Measurements from ENCODE around the gene RELT. TPM values are rescaled to one million over a fixed set of nuclear protein-coding genes. Genes with fewer than 3 reads are reported as not detected.

Gene RELT
- total RNA-seq, 1 experiment from 2014 or later, result 7.8 TPM

GRCh38 chr11:73414977-73415651, 38.9 kb downstream of the RELT start:
- Histone ChIP-seq H2AFZ (no peak overlapping the region), H3K9me3 (ENCODE audit: insufficient read depth, low read depth) (no peaks in the 10 kb centered on the region), H3F3A (ENCODE audit: insufficient read depth, low read depth) (peaks cover 7% of the 10 kb centered on the region; the same call in 1 of the 2 replicates), H3K27ac (no peak overlapping the region), H3K79me2 (ENCODE audit: low read depth) (no peaks in the 10 kb centered on the region), H3K4me2 (no peak overlapping the region), H3K4me1 (replicated peaks; ENCODE audit: insufficient read depth) (peaks cover 10% of the 10 kb centered on the region; the same call in 1 of the 2 replicates), H3K9me2 (ENCODE audit: insufficient read depth) (no peaks in the 10 kb centered on the region), H3K27me3 (ENCODE audit: insufficient read depth, low read depth) (no peaks in the 10 kb centered on the region), H3K36me3 (ENCODE audit: low read depth) (no peaks in the 10 kb centered on the region), H4K20me1 (ENCODE audit: insufficient read depth) (no peaks in the 10 kb centered on the region), H3K4me3 (no peak overlapping the region)
- ChIA-PET CTCF (no interaction called here), POLR2A (ENCODE audit: unreplicated experiment) (no interaction called here)
- no TSS peak for BruUV-seq (replicated peaks)
- no peak for DNase-seq
- no peak for TF ChIP-seq EZH2 (IDR thresholded peaks at IDR 0.05; ENCODE audit: low read depth)
- no peak for TF ChIP-seq CTCF (conservative IDR thresholded peaks at IDR 0.05)
- intact Hi-C loops (cut with micrococcal nuclease; ENCODE audit: unreplicated experiment), result no loop called here

GRCh38 chr11:73415854-73416615, 39.8 kb downstream of the RELT start:
- Histone ChIP-seq H3F3A (ENCODE audit: insufficient read depth, low read depth) (peaks cover 7% of the 10 kb centered on the region; the same call in 1 of the 2 replicates), H3K27ac (no peak overlapping the region), H3K4me2 (no peak overlapping the region), H3K4me1 (replicated peaks; ENCODE audit: insufficient read depth) (peaks cover 10% of the 10 kb centered on the region; the same call in 1 of the 2 replicates), H3K27me3 (ENCODE audit: insufficient read depth, low read depth) (no peaks in the 10 kb centered on the region), H3K4me3 (no peak overlapping the region), H3K36me3 (ENCODE audit: low read depth) (no peaks in the 10 kb centered on the region), H4K20me1 (ENCODE audit: insufficient read depth) (no peaks in the 10 kb centered on the region), H3K9me3 (ENCODE audit: insufficient read depth, low read depth) (no peaks in the 10 kb centered on the region), H3K79me2 (ENCODE audit: low read depth) (no peaks in the 10 kb centered on the region), H3K9me2 (ENCODE audit: insufficient read depth) (no peaks in the 10 kb centered on the region), H2AFZ (no peak overlapping the region)
- intact Hi-C loops (cut with micrococcal nuclease; ENCODE audit: unreplicated experiment), result no loop called here
- POLR2A ChIA-PET (ENCODE audit: unreplicated experiment), result no interaction called here
- CTCF ChIA-PET, result interaction anchor here (0.5 kb wide), 1 partner anchor 65 kb away, joined by 3 read pairs; no protein-coding TSS in a partner anchor
- DNase-seq, result no peak
- TF ChIP-seq CTCF (conservative IDR thresholded peaks at IDR 0.05) (no peak), EZH2 (IDR thresholded peaks at IDR 0.05; ENCODE audit: low read depth) (no peak)
- BruUV-seq (replicated peaks), result no TSS peak

- Histone ChIP-seq H3K27ac (no peak overlapping the region), H3K36me3 (ENCODE audit: low read depth) (no peaks in the 10 kb centered on the region), H3K4me3 (no peak overlapping the region), H4K20me1 (ENCODE audit: insufficient read depth) (no peaks in the 10 kb centered on the region), H2AFZ (no peak overlapping the region), H3K4me2 (no peak overlapping the region), H3F3A (ENCODE audit: insufficient read depth, low read depth) (peaks cover 7% of the 10 kb centered on the region; the same call in 1 of the 2 replicates), H3K9me2 (ENCODE audit: insufficient read depth) (no peaks in the 10 kb centered on the region), H3K4me1 (replicated peaks; ENCODE audit: insufficient read depth) (peaks cover 10% of the 10 kb centered on the region; the same call in 1 of the 2 replicates), H3K79me2 (ENCODE audit: low read depth) (no peaks in the 10 kb centered on the region), H3K27me3 (ENCODE audit: insufficient read depth, low read depth) (no peaks in the 10 kb centered on the region), H3K9me3 (ENCODE audit: insufficient read depth, low read depth) (no peaks in the 10 kb centered on the region)
- BruUV-seq (replicated peaks), result no TSS peak
- TF ChIP-seq EZH2 (IDR thresholded peaks at IDR 0.05; ENCODE audit: low read depth) (no peak), CTCF (conservative IDR thresholded peaks at IDR 0.05) (no peak)
- ChIA-PET POLR2A (ENCODE audit: unreplicated experiment) (no interaction called here), CTCF (no interaction called here)
- DNase-seq, result no peak
- intact Hi-C loops (cut with micrococcal nuclease; ENCODE audit: unreplicated experiment), result no loop called here
These were observed 40.6 kb downstream of the RELT start for GRCh38 chr11:73416786-73417185.
